Umbilical cord (tissue), 2 donors: Measurements from ENCODE around the gene GLMP. TPM values are rescaled to one million over a fixed set of nuclear protein-coding genes. Genes with fewer than 3 reads are reported as not detected.
A peak's percentile ranks its signal among the peaks of the same experiment; 100 is the strongest.

ENCODE experiments used
- DNase-seq: peaks from one replicate; pipeline ENCODE4 v3.0.0-alpha.2; 2015; ENCODE audit warnings: low spot score
- total RNA-seq: library from RNA; depleted of rRNA; stranded (reverse); fragments of >200 nt; gene quantifications from one replicate; pipeline ENCODE4 v1.2.3, GENCODE V29; 2014; ENCODE audit warnings: low replicate concordance; ENCODE audit not compliant: insufficient read depth

The GLMP gene
- total RNA-seq, 1 donor from 2014 or later, result 20.7 TPM

- no peak for DNase-seq
Measured at GRCh38 chr1:156286061-156286460, 9.4 kb downstream of the GLMP start.

DNA sequence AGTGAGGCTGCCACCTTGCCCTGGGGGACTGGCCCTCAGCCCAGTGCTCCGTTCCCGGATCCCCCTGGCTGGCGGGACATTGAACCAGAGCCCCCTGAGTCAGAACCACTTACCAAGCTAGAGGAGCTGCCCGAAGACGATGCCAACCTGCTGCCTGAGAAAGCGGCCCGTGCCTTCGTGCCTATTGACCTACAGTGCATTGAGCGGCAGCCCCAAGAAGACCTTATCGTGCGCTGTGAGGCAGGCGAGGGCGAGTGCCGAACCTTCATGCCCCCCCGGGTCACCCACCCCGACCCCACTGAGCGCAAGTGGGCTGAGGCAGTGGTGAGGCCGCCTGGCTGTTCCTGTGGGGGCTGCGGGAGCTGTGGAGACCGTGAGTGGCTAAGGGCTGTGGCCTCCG lies 10.0 kb downstream of the GLMP start:
- no peak for DNase-seq

- DNase-seq, result no peak
Measured at GRCh38 chr1:156284757-156285156, 10.7 kb downstream of the GLMP start.

GRCh38 chr1:156284112-156284511 lies 11.4 kb downstream of the GLMP start, which contains the start of gene TMEM79:
TSS of gene TMEM79 (plus strand) at chr1:156284325. CDS start at chr1:156285227, 902 bp downstream.
- peak; percentile 45 for DNase-seq

GRCh38 chr1:156283521-156283920 lies 12.0 kb downstream of the GLMP start:
- DNase-seq, result no peak

DNA sequence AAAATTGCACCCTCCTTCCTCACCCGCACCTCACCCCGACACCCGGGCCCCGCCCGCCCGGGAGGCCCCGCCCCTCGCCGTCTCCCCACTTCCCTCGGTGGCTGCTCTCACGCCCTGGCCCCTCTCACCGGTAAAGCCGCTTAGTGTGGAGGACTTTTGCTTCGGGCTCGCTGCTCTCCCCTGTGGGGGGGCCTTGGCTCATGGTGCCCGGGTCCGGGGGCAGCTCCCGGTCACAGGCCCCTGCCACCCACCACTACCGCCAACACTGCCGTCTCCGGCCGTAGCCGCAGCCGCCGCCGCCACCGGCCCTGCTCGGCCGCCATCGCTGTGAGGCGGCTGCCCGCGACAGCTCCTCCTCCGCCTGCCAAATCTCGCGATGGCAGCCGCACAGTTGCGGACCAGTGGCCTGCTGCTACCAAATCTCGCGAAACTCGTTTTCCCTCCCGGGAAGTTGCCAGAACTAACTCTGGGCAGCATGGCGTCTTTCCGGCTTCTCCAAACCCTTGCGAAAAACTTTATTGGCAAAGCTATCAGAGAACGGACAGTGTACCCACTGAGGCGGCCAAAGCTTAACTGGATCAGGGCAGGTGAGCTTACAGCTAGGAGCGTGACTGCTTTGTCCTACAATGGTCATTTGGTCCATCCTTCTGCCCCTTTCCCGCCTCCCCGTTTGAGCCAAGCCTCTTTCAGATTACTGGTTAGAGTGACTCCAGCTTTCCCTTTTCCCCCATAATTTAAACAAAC lies 12.8 kb downstream of the GLMP start, which contains the start of gene SMG5:
SMG5 (minus strand) TSS at position 347 of the 744 bp plus-strand sequence; CDS start at position 202, 145 bp downstream.
- peak; percentile 99 for DNase-seq

- no peak for DNase-seq
Measured at GRCh38 chr1:156281693-156282478, 13.6 kb downstream of the GLMP start.

- DNase-seq, result no peak
Measured at GRCh38 chr1:156281281-156281680, 14.2 kb downstream of the GLMP start.

DNA sequence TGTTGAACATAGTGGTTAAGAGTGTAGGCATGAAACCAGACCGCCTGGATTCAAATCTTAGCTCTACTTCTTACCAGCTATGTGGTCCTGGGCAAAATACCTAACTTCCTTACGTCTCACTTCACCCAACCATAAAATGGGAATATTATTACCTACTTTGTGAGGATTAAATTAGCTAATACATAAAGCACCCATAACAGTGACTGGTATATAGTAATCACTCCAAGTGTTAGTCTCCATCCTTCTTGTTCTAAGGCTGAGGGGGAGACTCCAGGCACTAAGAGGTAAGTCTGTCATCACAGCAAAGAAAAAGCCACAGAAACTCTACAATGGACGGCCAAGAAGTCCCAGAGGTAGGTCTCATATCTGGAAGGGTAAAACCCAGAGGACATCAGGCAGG lies 15.6 kb downstream of the GLMP start:
- DNase-seq, result no peak

GRCh38 chr1:156276966-156277381 lies 18.5 kb downstream of the GLMP start:
- DNase-seq, result no peak

GRCh38 chr1:156276532-156276931 lies 18.9 kb downstream of the GLMP start:
- DNase-seq, result no peak

GRCh38 chr1:156270314-156270713 lies 25.2 kb downstream of the GLMP start:
- no peak for DNase-seq

DNA sequence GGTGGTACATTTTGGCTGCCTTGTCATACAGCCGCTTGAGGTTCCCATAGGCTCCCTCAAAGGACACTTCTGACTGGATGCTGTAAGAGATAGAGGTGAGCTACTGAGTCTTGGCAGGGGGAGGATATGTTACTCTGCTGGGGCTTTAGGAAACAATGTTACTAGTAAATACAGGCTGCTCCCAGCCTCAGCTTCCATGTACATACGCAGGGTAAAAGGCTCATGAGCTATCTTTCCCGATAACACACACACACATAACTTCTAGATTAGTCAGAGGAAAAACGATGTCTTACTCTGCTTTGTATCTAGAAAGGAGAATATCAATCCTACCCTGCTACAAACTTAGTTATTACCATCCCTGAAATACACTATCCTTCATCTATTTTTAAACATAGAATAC lies 27.1 kb downstream of the GLMP start:
- DNase-seq, result no peak

DNA sequence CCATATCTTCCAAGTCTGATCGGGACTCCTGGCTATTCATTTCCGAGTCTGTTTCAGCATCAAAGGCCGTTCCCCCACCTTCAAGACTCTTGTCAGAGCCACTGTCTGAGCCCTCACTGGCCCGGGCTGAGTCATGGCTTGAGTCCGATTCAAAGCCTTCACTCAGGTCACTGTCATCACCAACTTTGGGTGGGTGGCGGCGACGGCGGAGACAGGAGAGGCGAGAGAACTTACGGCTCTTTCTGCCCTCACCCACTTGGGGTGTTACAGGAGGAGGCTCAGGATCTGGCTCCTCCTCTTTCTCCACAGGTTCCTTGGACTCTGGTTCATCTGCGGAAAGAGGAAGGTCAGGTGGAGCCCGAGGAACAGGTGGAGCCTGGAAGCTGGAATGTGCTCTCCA lies 29.4 kb downstream of the GLMP start:
- DNase-seq, result no peak

DNA sequence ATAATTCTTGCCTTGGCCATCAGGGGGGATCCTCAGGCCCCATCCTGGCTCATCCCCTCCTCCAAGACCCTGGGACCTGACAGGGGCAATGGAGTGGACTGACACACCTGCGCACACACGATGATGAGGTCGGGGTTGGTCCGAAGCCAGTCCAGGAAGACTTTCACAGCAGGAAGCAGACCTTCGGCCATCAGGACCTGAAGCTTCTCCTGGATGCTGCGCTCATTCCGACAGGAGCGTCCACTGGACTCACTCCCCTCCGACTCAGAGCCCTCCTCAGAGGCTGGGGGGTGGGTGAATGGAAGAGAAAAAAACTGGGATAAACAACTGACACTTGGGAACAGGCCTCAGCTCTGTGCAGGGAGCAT lies 32.2 kb downstream of the GLMP start:
- no peak for DNase-seq

- DNase-seq, result no peak
Measured at GRCh38 chr1:156262461-156263287, 32.8 kb downstream of the GLMP start.

DNA sequence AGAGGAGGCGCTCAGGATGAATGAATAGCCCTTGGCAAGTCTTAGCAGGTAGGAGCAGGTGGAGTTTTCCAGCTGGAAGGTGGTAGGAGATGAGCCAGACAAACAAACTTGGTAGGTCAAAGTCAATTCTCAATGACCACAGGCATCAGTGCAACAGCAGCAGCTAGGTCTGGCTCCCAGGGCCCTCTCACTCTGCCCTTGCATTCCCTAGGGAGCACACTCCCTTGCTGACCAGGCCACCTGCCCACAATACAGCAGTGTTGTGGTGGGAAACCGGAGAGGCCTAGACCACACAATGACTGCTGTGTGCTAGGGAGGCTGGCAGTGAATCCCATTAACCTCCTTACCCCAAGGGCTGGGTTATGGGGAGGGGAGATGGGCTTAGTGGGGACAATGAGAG lies 34.6 kb downstream of the GLMP start:
- DNase-seq, result no peak

- no peak for DNase-seq
Measured at GRCh38 chr1:156259805-156260204, 35.7 kb downstream of the GLMP start.

GRCh38 chr1:156258859-156259258 lies 36.6 kb downstream of the GLMP start:
- DNase-seq, result no peak

DNA sequence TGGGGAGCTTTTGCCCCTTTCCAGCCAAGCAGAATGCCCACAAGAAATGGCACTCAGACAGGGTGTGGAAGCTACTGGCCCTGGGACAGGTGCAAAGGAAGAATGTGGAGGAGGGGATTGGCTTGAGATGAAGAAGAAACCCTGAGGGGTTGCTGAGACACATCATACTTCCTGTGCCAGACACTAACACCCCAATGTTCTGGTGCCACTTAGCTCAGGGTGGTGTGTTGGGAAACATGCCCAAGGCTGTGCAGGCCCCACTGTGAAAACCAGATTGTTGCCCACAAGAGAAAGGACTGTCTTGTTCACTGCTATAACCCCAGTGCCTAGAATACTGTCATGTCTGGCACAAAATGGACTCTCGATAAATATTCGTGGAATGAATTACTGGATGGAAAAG lies 37.8 kb downstream of the GLMP start:
- no peak for DNase-seq

DNA sequence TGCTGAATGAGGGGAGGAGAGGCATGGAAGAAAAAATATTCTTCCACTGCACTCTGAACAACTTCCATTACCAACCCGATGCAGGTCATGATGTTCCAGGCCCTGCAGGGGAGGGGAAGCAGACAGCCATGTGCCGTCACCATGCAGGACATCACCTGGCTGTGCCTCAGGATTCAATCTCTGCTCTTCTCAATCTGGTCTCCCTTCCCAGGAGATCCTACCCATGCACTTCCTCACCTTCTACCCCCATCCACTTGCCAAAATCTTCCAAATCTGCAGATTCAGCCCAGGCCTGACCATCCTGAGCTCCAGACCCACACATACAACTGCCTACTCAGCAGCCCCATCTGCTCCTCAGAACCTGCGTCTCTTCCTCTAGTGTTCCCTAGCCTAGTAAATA lies 41.8 kb downstream of the GLMP start:
- no peak for DNase-seq

DNA sequence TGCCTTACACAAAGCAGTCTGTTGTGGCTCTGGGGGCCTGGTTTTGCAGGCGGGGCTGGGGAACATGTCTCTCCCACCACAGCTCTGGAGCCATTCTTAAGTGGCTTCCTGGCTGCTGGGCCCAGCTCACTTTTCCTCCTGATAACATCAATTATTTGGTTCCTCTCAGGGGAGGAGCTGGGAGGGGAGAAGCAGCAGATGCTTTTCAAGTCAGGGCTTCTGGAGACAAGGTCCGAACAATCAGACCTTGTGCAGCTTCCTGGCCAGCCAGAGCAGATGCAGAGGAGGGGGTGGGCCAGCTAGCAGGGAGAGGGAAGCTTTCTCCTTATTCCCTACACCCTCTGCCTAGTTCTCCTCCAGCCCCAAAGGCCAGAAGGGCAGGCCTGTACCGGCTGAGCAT lies 44.0 kb downstream of the GLMP start:
- DNase-seq, result no peak
